Measurements from ENCODE around the gene TCF7L2. TPM values are rescaled to one million over a fixed set of nuclear protein-coding genes. Genes with fewer than 3 reads are reported as not detected.

Gene TCF7L2
- total and polyA plus RNA-seq, 9 of the 15 experiments (the other 6 are each of a cell fraction or from before 2014, with no cell fraction given), result 0.32 to 2.8 (median 0.92) TPM

GRCh38 chr10:113063043-113063967 is 113.3 kb downstream of the TCF7L2 start (continued):
- TF ChIP-seq NR0B1 (IDR thresholded peaks at IDR 0.05; ENCODE audit: partially characterized antibody) (no peak), ARHGAP35 (IDR thresholded peaks at IDR 0.05; ENCODE audit: partially characterized antibody) (no peak), GTF2F1 (IDR thresholded peaks at IDR 0.05; ENCODE audit: low read depth, low read length) (no peak), ETV5 (CRISPR knock-in tag; IDR thresholded peaks at IDR 0.05; ENCODE audit: low read depth) (peak; percentile 88), NCOR1 (IDR thresholded peaks at IDR 0.05) (peak; percentile 68), ARID2 (IDR thresholded peaks at IDR 0.05) (no peak), ZNF592 (IDR thresholded peaks at IDR 0.05) (0 out of 2 replicates have a peak, but pooled peaks have one; percentile 58), THRAP3 (IDR thresholded peaks at IDR 0.05; ENCODE audit: borderline replicate concordance) (peak; percentile 74; the same call in 1 of the 2 replicates), NONO (IDR thresholded peaks at IDR 0.05; ENCODE audit: low read depth in 2 of 2, low read length in 1 of 2) (no peak), CTBP1 (IDR thresholded peaks at IDR 0.05; ENCODE audit: borderline replicate concordance) (peak; percentile 64; the same call in 1 of the 2 replicates), SMAD4 (CRISPR knock-in tag; conservative IDR thresholded peaks at IDR 0.05) (0 out of 2 replicates have a peak, but pooled peaks have one; percentile 17), PREB (CRISPR knock-in tag; IDR thresholded peaks at IDR 0.05) (no peak), SLC30A9 (CRISPR knock-in tag; IDR thresholded peaks at IDR 0.05) (no peak), BACH1 (tag; IDR thresholded peaks at IDR 0.05) (no peak), ZNF384 (IDR thresholded peaks at IDR 0.05; ENCODE audit: low read depth, low read length) (no peak), KAT2B (IDR thresholded peaks at IDR 0.05; ENCODE audit: low read depth, low read length) (no peak), POLR2A (conservative IDR thresholded peaks at IDR 0.05) (0 out of 2 replicates have a peak, but pooled peaks have one; percentile 33), ZC3H8 (IDR thresholded peaks at IDR 0.05) (no peak), RCOR1 (IDR thresholded peaks at IDR 0.05; ENCODE audit: borderline replicate concordance in 1 of 2, low read depth in 2 of 2, low read length in 2 of 2) (peak in 1 of 2 experiments; percentile 65; a peak in 1 of 4 replicates), CC2D1A (IDR thresholded peaks at IDR 0.05) (peak; percentile 26; the same call in 1 of the 2 replicates)
